ENCODE data around the gene PANK2. TPM values are rescaled to one million over a fixed set of nuclear protein-coding genes. Genes with fewer than 3 reads are reported as not detected.

The PANK2 gene
- total and polyA plus RNA-seq, 4 donors: 24.6 to 46.2 (median 34.4) TPM

- TF ChIP-seq CTCF (IDR thresholded peaks at IDR 0.05; ENCODE audit: control extremely low read depth, extremely low read depth): no peak
- peaks cover 12 to 41% (median 26%) of the 10 kb centered on the region in 4 donors for H3K36me3 ChIP-seq (ENCODE audit: control insufficient read depth in 4 of 4, insufficient read depth in 4 of 4, low read length in 4 of 4)
- no peak for ATAC-seq (ENCODE audit: insufficient read depth, low FRiP score)
These were observed 21.7 kb downstream of the PANK2 start for GRCh38 chr20:3910853-3911252.

GRCh38 chr20:3911956-3912355, 22.8 kb downstream of the PANK2 start:
- no peaks in the 10 kb centered on the region for H3K27me3 ChIP-seq (ENCODE audit: control insufficient read depth in 3 of 3, insufficient read depth in 3 of 3, low read length in 2 of 3)
- H3K27ac ChIP-seq (ENCODE audit: low read depth in 1 of 2, low read length in 1 of 2): no peak overlapping the region
- no peak overlapping the region for H3K4me3 ChIP-seq
- H3K4me1 ChIP-seq (ENCODE audit: control insufficient read depth in 5 of 5, insufficient read depth in 5 of 5, low read length in 5 of 5): peaks cover 0 to 22% (median 0%) of the 10 kb centered on the region in 5 donors
- no peak for ATAC-seq (ENCODE audit: insufficient read depth, low FRiP score)
- DNase-seq: peak in 1 of 3 donors; percentile 41
- H3K36me3 ChIP-seq (ENCODE audit: control insufficient read depth in 4 of 4, insufficient read depth in 4 of 4, low read length in 4 of 4): peaks cover 17 to 46% (median 28%) of the 10 kb centered on the region in 4 donors
- H3K9ac ChIP-seq (ENCODE audit: insufficient read depth in 1 of 2, low read length in 2 of 2): no peak overlapping the region
- WGBS, 2 donors: 65 to 79% methylated on average over 2 of the region's 2 CpGs
- no peak for TF ChIP-seq CTCF (IDR thresholded peaks at IDR 0.05; ENCODE audit: control extremely low read depth, extremely low read depth)
- no peaks in the 10 kb centered on the region for H3K9me3 ChIP-seq (ENCODE audit: control insufficient read depth in 4 of 4, insufficient read depth in 3 of 4, low read length in 3 of 4)

More at GRCh38 chr20:3910853-3911252, 21.7 kb downstream of the PANK2 start:
- no peak overlapping the region for H3K27ac ChIP-seq (ENCODE audit: low read depth in 1 of 2, low read length in 1 of 2)
- H3K4me3 ChIP-seq: no peak overlapping the region
- no peak overlapping the region for H3K9ac ChIP-seq (ENCODE audit: insufficient read depth in 1 of 2, low read length in 2 of 2)
- no peak for DNase-seq
- peaks cover 0 to 15% (median 0%) of the 10 kb centered on the region in 5 donors for H3K4me1 ChIP-seq (ENCODE audit: control insufficient read depth in 5 of 5, insufficient read depth in 5 of 5, low read length in 5 of 5)
- no peaks in the 10 kb centered on the region for H3K9me3 ChIP-seq (ENCODE audit: control insufficient read depth in 4 of 4, insufficient read depth in 3 of 4, low read length in 3 of 4)
- 82 to 91% methylated on average over 2 of the region's 2 CpGs for WGBS, 2 donors
- H3K27me3 ChIP-seq (ENCODE audit: control insufficient read depth in 3 of 3, insufficient read depth in 3 of 3, low read length in 2 of 3): no peaks in the 10 kb centered on the region

DNA sequence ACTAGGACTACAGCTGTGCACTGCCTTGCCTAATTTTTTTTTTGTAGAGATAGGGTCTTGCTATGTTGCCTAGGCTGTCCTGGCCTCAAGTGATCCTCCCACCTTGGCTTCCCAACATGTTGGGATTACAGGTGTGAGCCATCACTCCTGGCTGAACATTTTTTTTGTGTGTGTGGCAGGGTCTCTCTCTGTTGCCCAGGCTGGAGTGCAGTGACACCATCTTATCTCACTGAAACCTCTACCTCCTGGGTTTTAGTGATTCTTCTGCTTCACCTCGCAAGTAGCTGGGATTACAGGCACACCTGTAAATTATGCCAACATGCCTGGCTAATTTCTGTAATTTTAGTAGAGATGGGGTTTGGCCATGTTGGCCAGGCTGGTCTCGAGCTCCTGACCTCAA, 25.3 kb downstream of the PANK2 start:
- ATAC-seq (ENCODE audit: insufficient read depth, low FRiP score) (no peak), DNase-seq (no peak)
- no peak for TF ChIP-seq CTCF (IDR thresholded peaks at IDR 0.05; ENCODE audit: control extremely low read depth, extremely low read depth)
- WGBS, 2 donors: 92 to 94% methylated on average over 2 of the region's 2 CpGs
- peaks cover 16 to 46% (median 29%) of the 10 kb centered on the region in 4 donors for H3K36me3 ChIP-seq (ENCODE audit: control insufficient read depth in 4 of 4, insufficient read depth in 4 of 4, low read length in 4 of 4)
- H3K4me1 ChIP-seq (ENCODE audit: control insufficient read depth in 5 of 5, insufficient read depth in 5 of 5, low read length in 5 of 5): peaks cover 0 to 14% (median 0%) of the 10 kb centered on the region in 5 donors
- H3K27me3 ChIP-seq (ENCODE audit: control insufficient read depth in 3 of 3, insufficient read depth in 3 of 3, low read length in 2 of 3): no peaks in the 10 kb centered on the region
- no peak overlapping the region for H3K9ac ChIP-seq (ENCODE audit: insufficient read depth in 1 of 2, low read length in 2 of 2)
- no peaks in the 10 kb centered on the region for H3K9me3 ChIP-seq (ENCODE audit: control insufficient read depth in 4 of 4, insufficient read depth in 3 of 4, low read length in 3 of 4)
- H3K27ac ChIP-seq (ENCODE audit: low read depth in 1 of 2, low read length in 1 of 2): no peak overlapping the region
- no peak overlapping the region for H3K4me3 ChIP-seq

GRCh38 chr20:3915691-3916090, 26.5 kb downstream of the PANK2 start:
- Histone ChIP-seq H3K27me3 (ENCODE audit: control insufficient read depth in 3 of 3, insufficient read depth in 3 of 3, low read length in 2 of 3) (no peaks in the 10 kb centered on the region), H3K9ac (ENCODE audit: insufficient read depth in 1 of 2, low read length in 2 of 2) (no peak overlapping the region), H3K4me1 (ENCODE audit: control insufficient read depth in 5 of 5, insufficient read depth in 5 of 5, low read length in 5 of 5) (peaks cover 0 to 14% (median 0%) of the 10 kb centered on the region in 5 donors), H3K9me3 (ENCODE audit: control insufficient read depth in 4 of 4, insufficient read depth in 3 of 4, low read length in 3 of 4) (no peaks in the 10 kb centered on the region), H3K4me3 (no peak overlapping the region), H3K36me3 (ENCODE audit: control insufficient read depth in 4 of 4, insufficient read depth in 4 of 4, low read length in 4 of 4) (peaks cover 16 to 38% (median 27%) of the 10 kb centered on the region in 4 donors), H3K27ac (ENCODE audit: low read depth in 1 of 2, low read length in 1 of 2) (no peak overlapping the region)
- ATAC-seq (ENCODE audit: insufficient read depth, low FRiP score) (no peak), DNase-seq (no peak)
- no peak for TF ChIP-seq CTCF (IDR thresholded peaks at IDR 0.05; ENCODE audit: control extremely low read depth, extremely low read depth)
- WGBS, 2 donors: 87 to 93% methylated on average over 2 of the region's 2 CpGs
